Endothelial cell of umbilical vein (primary cell): ENCODE measurements around the gene CNKSR3. TPM values are rescaled to one million over a fixed set of nuclear protein-coding genes. Genes with fewer than 3 reads are reported as not detected.

Source experiments
- BruUV-seq: library from RNA; stranded (reverse); fragments of 400-500 nt; replicated peaks from 2 replicates; lab custom pipeline; 2021; lab: Mats Ljungman, UMichigan
- CTCF ChIA-PET: fragments of 300-600, 350-600 bp; sonication (Branson Sonifier 250); formaldehyde crosslinking; loops from one replicate; lab custom pipeline; 2021; ENCODE audit warnings: antibody characterized with exemption, inconsistent platforms; lab: Charles Lee
- POLR2A ChIA-PET: fragments of 300-600, 350-600 bp; sonication (Branson Sonifier 250); formaldehyde crosslinking; loops from one replicate; lab custom pipeline; 2021; ENCODE audit warnings: antibody characterized with exemption, inconsistent platforms; lab: Charles Lee
- DNase-seq: peaks from one replicate; pipeline ENCODE4 v3.0.0-alpha.2; 2011; ENCODE audit warnings: low read depth, low spot score
- FAIRE-seq: peaks from 2 replicates; lab custom pipeline; 2011; peaks lifted over from hg19 to GRCh38; lab: Jason Lieb, UNC
- H2AFZ ChIP-seq: 2 replicates; pipeline ENCODE4 v1.6.0; 2012; ENCODE audit warnings: low read depth, low read length, control low read depth, inconsistent platforms
- H3K27ac ChIP-seq: 2 replicates; pipeline ENCODE4 v1.5.1; 2011; ENCODE audit warnings: low read depth, mild to moderate bottlenecking, control low read depth, low read length, moderate library complexity; ENCODE audit not compliant: insufficient read depth
- H3K27me3 ChIP-seq, 2 experiments: 2 replicates each; pipeline versions ENCODE4 v1.6.0 to v1.6.1; 2011; ENCODE audit warnings: low read length in 2 of 2, mixed read lengths in 1 of 2; ENCODE audit not compliant: control insufficient read depth in 2 of 2, insufficient read depth in 2 of 2
- H3K36me3 ChIP-seq, 2 experiments: 2 replicates in 1 of 2; 3 replicates in 1 of 2; pipeline ENCODE4 v1.5.1; 2011; ENCODE audit warnings: low read length in 2 of 2, mild to moderate bottlenecking in 1 of 2, moderate library complexity in 1 of 2; ENCODE audit not compliant: control insufficient read depth in 2 of 2, insufficient read depth in 2 of 2; ENCODE audit errors: extremely low read depth in 1 of 2
- H3K4me1 ChIP-seq: 3 replicates; pipeline ENCODE4 v1.5.1; 2011; ENCODE audit warnings: mild to moderate bottlenecking, low read length; ENCODE audit not compliant: control insufficient read depth, insufficient read depth; ENCODE audit errors: extremely low read depth
- H3K4me2 ChIP-seq: 2 replicates; pipeline ENCODE4 v1.6.1; 2011; ENCODE audit warnings: low read length, control low read depth, mixed read lengths; ENCODE audit not compliant: insufficient read depth
- H3K4me3 ChIP-seq, 3 experiments: fragments of 200-600 bp in 1 of 3; sonication (generic), shearing (Covaris generic) in 1 of 3; replicated peaks in 1 of 3; 2 replicates each; pipeline ENCODE4 v1.5.1; 2011 to 2016; ENCODE audit warnings: control low read depth in 3 of 3, low read length in 3 of 3, mild to moderate bottlenecking in 2 of 3, inconsistent platforms in 1 of 3, low read depth in 1 of 3, moderate library complexity in 1 of 3; ENCODE audit not compliant: insufficient read depth in 1 of 3
- H3K79me2 ChIP-seq: 2 replicates; pipeline ENCODE4 v1.6.0; 2012; ENCODE audit warnings: low read length, inconsistent platforms; ENCODE audit not compliant: control insufficient read depth, insufficient read depth
- H3K9ac ChIP-seq: replicated peaks from 2 replicates; pipeline ENCODE3; 2011; ENCODE audit warnings: low read length, control low read depth; ENCODE audit not compliant: insufficient read depth; ENCODE audit errors: extremely low read depth
- H3K9me1 ChIP-seq: replicated peaks from 3 replicates; pipeline ENCODE4 v1.6.0; 2011; ENCODE audit warnings: mild to moderate bottlenecking, low read length; ENCODE audit not compliant: control insufficient read depth, insufficient read depth; ENCODE audit errors: extremely low read depth
- H3K9me3 ChIP-seq: replicated peaks from 2 replicates; pipeline ENCODE4 v1.5.1; 2012; ENCODE audit warnings: low read length, inconsistent platforms; ENCODE audit not compliant: control insufficient read depth, insufficient read depth
- H4K20me1 ChIP-seq: replicated peaks from 2 replicates; pipeline ENCODE3; 2011; ENCODE audit warnings: mild to moderate bottlenecking, low read length; ENCODE audit not compliant: control insufficient read depth, insufficient read depth; ENCODE audit errors: extremely low read depth
- CTCF ChIP-seq, 2 donors: IDR thresholded peaks; 1 replicate in 1 of 2; 2 replicates in 1 of 2; pipeline ENCODE4 v1.5.1; 2011; ENCODE audit warnings: low read length in 2 of 2, mild to moderate bottlenecking in 2 of 2, moderate library complexity in 2 of 2, control low read depth in 1 of 2, inconsistent platforms in 1 of 2, low read depth in 1 of 2; ENCODE audit not compliant: insufficient read depth in 1 of 2; ENCODE audit errors: extremely low read depth in 1 of 2
- EZH2 ChIP-seq: IDR thresholded peaks from 2 replicates; pipeline ENCODE4 v1.6.1; 2012; ENCODE audit warnings: borderline replicate concordance, low read depth, mild to moderate bottlenecking, moderate library complexity, low read length, inconsistent platforms; ENCODE audit not compliant: severe bottlenecking
- FOS ChIP-seq: IDR thresholded peaks from 2 replicates; pipeline ENCODE4 v1.6.1; 2011; ENCODE audit warnings: mild to moderate bottlenecking, low read length, moderate library complexity, borderline replicate concordance; ENCODE audit not compliant: insufficient read depth
- GATA2 ChIP-seq: IDR thresholded peaks from 2 replicates; pipeline ENCODE4 v1.7.0; 2011; ENCODE audit warnings: low read depth, mild to moderate bottlenecking, moderate library complexity, mixed read lengths, low read length; ENCODE audit not compliant: insufficient read length, insufficient read depth
- JUN ChIP-seq: IDR thresholded peaks from 2 replicates; pipeline ENCODE4 v1.6.1; 2011; ENCODE audit warnings: borderline replicate concordance, low read depth; ENCODE audit not compliant: insufficient read length, insufficient read depth
- MAX ChIP-seq: IDR thresholded peaks from 2 replicates; pipeline ENCODE4 v1.6.1; 2011; ENCODE audit not compliant: insufficient read depth, insufficient read length
- MYC ChIP-seq: IDR thresholded peaks from one replicate; pipeline ENCODE4 v1.6.1; 2011; ENCODE audit warnings: mild to moderate bottlenecking, low read depth, low read length
- POLR2A ChIP-seq: IDR thresholded peaks from 2 replicates; pipeline ENCODE4 v1.6.1; 2012; ENCODE audit warnings: low read depth, mild to moderate bottlenecking, control low read depth, low read length
- POLR2AphosphoS5 ChIP-seq: IDR thresholded peaks from 2 replicates; pipeline ENCODE4 v1.6.1; 2012; ENCODE audit warnings: low read depth, mild to moderate bottlenecking, control low read depth, low read length, moderate library complexity; ENCODE audit not compliant: insufficient read depth
- dilution Hi-C: fragments of 300-500 bp; cut with MboI; formaldehyde crosslinking; loops from one replicate; pipeline ENCODE4 v1.15.0; 2019; ENCODE audit warnings: low sequenced_read_pairs; ENCODE audit not compliant: extremely low pct_ligation_motif_present
- intact Hi-C: fragments of 100-400 bp; cut with micrococcal nuclease; formaldehyde crosslinking; loops from one replicate; pipeline ENCODE4 v1.10.0; 2022
- polyA plus RNA-seq, 4 experiments: library from polyadenylated mRNA; depleted of rRNA in 3 of 4; stranded (reverse) in 3 of 4; unstranded in 1 of 4; fragments of >200 nt; gene quantifications; 2 replicates each; pipeline versions ENCODE4 v1.2.1 to v1.2.3, GENCODE V29; 2011 to 2012; ENCODE audit warnings: missing spikeins in 1 of 4
- total RNA-seq: library from RNA; stranded (reverse); gene quantifications from 2 replicates; pipeline ENCODE4 v1.2.3, GENCODE V29; 2021

CNKSR3 gene
- total and polyA plus RNA-seq, 2 donors (not counting 3 experiments of a cell fraction or from before 2014, with no cell fraction given), result 2.3 to 15.6 TPM

- intact Hi-C loops, result no loop called here
- no peak overlapping the region for H3K27ac ChIP-seq
- H4K20me1 ChIP-seq, result no peaks in the 10 kb centered on the region
- no peaks in the 10 kb centered on the region for H3K27me3 ChIP-seq
- no peaks in the 10 kb centered on the region for H3K9me1 ChIP-seq
- no peak overlapping the region for H3K4me3 ChIP-seq
- BruUV-seq, result no TSS peak
- no peak overlapping the region for H2AFZ ChIP-seq
- dilution Hi-C loops, result no loop called here
- CTCF ChIA-PET, result interaction anchor here (0.8 to 1.2 kb wide), 2 partner anchors 13 to 21 kb away, joined by 3 to 5 read pairs; no protein-coding TSS in a partner anchor
- H3K36me3 ChIP-seq, result no peaks in the 10 kb centered on the region
- no peaks in the 10 kb centered on the region for H3K9me3 ChIP-seq
- H3K4me2 ChIP-seq, result no peak overlapping the region
- H3K9ac ChIP-seq, result no peak overlapping the region
- FAIRE-seq, result no peak
- H3K4me1 ChIP-seq, result peaks cover 12% of the 10 kb centered on the region
- DNase-seq, result no peak
- TF ChIP-seq EZH2, result no peak
- POLR2A ChIA-PET, result no interaction called here
- H3K79me2 ChIP-seq, result no peaks in the 10 kb centered on the region
Measured at GRCh38 chr6:154487367-154488247, 22.9 kb downstream of the CNKSR3 start.

- TF ChIP-seq POLR2AphosphoS5 (no peak), CTCF (IDR thresholded peaks at IDR 0.05; ENCODE audit: extremely low read depth in 1 of 2, insufficient read depth in 1 of 2, low read depth in 1 of 2, low read length in 2 of 2) (no peak), EZH2 (no peak), MYC (no peak), POLR2A (no peak), GATA2 (no peak), FOS (no peak), JUN (no peak), MAX (no peak)
- dilution Hi-C loops, result no loop called here
- POLR2A ChIA-PET, result no interaction called here
Measured at GRCh38 chr6:154485815-154486214, 24.7 kb downstream of the CNKSR3 start.

More at GRCh38 chr6:154485815-154486214, 24.7 kb downstream of the CNKSR3 start:
- Histone ChIP-seq H3K4me2 (no peak overlapping the region), H3K9me3 (no peaks in the 10 kb centered on the region), H3K4me3 (no peak overlapping the region), H3K36me3 (no peaks in the 10 kb centered on the region), H3K4me1 (peaks cover 13% of the 10 kb centered on the region), H3K9me1 (no peaks in the 10 kb centered on the region), H2AFZ (no peak overlapping the region), H3K27ac (no peak overlapping the region), H4K20me1 (no peaks in the 10 kb centered on the region), H3K9ac (no peak overlapping the region), H3K27me3 (no peaks in the 10 kb centered on the region), H3K79me2 (no peaks in the 10 kb centered on the region)
- CTCF ChIA-PET, result no interaction called here
- no TSS peak for BruUV-seq
- DNase-seq (no peak), FAIRE-seq (no peak)
- intact Hi-C loops, result no loop called here
